GM06990 (cell line): ENCODE data around the gene HK2.

ENCODE experiments used
- DNase-seq: peaks from one replicate; pipeline ENCODE4 v3.0.0-alpha.2; 2011; ENCODE audit not compliant: insufficient read length; ENCODE audit errors: extremely low read depth
- H3K27me3 ChIP-seq: replicated peaks from 2 replicates; pipeline ENCODE4 v1.6.0; 2011; ENCODE audit warnings: low read length; ENCODE audit not compliant: control insufficient read depth, insufficient read depth
- H3K36me3 ChIP-seq: 2 replicates; pipeline ENCODE4 v1.5.1; 2011; ENCODE audit warnings: low read length; ENCODE audit not compliant: control insufficient read depth, insufficient read depth
- H3K4me3 ChIP-seq: replicated peaks from 2 replicates; pipeline ENCODE4 v1.5.1; 2011; ENCODE audit warnings: low read depth, mild to moderate bottlenecking, control low read depth, low read length
- TF ChIP-seq, protein P1 (sequence below): IDR thresholded peaks from 2 replicates; pipeline ENCODE4 v1.5.1; 2011; ENCODE audit warnings: low read length, control low read depth, mild to moderate bottlenecking, inconsistent platforms; ENCODE audit not compliant: insufficient read depth, poor library complexity, severe bottlenecking

Gene HK2

GRCh38 chr2:74841641-74842040 lies 7.7 kb downstream of the HK2 start:
- TF ChIP-seq, protein P1, sequence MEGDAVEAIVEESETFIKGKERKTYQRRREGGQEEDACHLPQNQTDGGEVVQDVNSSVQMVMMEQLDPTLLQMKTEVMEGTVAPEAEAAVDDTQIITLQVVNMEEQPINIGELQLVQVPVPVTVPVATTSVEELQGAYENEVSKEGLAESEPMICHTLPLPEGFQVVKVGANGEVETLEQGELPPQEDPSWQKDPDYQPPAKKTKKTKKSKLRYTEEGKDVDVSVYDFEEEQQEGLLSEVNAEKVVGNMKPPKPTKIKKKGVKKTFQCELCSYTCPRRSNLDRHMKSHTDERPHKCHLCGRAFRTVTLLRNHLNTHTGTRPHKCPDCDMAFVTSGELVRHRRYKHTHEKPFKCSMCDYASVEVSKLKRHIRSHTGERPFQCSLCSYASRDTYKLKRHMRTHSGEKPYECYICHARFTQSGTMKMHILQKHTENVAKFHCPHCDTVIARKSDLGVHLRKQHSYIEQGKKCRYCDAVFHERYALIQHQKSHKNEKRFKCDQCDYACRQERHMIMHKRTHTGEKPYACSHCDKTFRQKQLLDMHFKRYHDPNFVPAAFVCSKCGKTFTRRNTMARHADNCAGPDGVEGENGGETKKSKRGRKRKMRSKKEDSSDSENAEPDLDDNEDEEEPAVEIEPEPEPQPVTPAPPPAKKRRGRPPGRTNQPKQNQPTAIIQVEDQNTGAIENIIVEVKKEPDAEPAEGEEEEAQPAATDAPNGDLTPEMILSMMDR, result no peak
- no peak for DNase-seq
- Histone ChIP-seq H3K4me3 (no peak overlapping the region), H3K27me3 (no peaks in the 10 kb centered on the region), H3K36me3 (no peaks in the 10 kb centered on the region; the same call in 1 of the 2 replicates)

- no peak for DNase-seq
- TF ChIP-seq, protein P1, result no peak
- no peaks in the 10 kb centered on the region for H3K27me3 ChIP-seq
- no peaks in the 10 kb centered on the region; the same call in 1 of the 2 replicates for H3K36me3 ChIP-seq
- no peak overlapping the region for H3K4me3 ChIP-seq
These were observed 9.5 kb downstream of the HK2 start for GRCh38 chr2:74843433-74843832.

- TF ChIP-seq, protein P1, result no peak
- DNase-seq, result no peak
- Histone ChIP-seq H3K27me3 (no peaks in the 10 kb centered on the region), H3K36me3 (no peaks in the 10 kb centered on the region; the same call in 1 of the 2 replicates), H3K4me3 (no peak overlapping the region)
These were observed 10.0 kb downstream of the HK2 start for GRCh38 chr2:74843899-74844298.

- Histone ChIP-seq H3K4me3 (no peak overlapping the region), H3K36me3 (no peaks in the 10 kb centered on the region; the same call in 1 of the 2 replicates), H3K27me3 (no peaks in the 10 kb centered on the region)
- TF ChIP-seq, protein P1, result no peak
- DNase-seq, result no peak
These were observed 10.8 kb downstream of the HK2 start for GRCh38 chr2:74844752-74845151.

GRCh38 chr2:74845217-74845751 lies 11.4 kb downstream of the HK2 start:
- H3K4me3 ChIP-seq, result no peak overlapping the region
- no peaks in the 10 kb centered on the region for H3K27me3 ChIP-seq
- H3K36me3 ChIP-seq, result no peaks in the 10 kb centered on the region; the same call in 1 of the 2 replicates
- DNase-seq, result no peak
- TF ChIP-seq, protein P1, result no peak

DNA sequence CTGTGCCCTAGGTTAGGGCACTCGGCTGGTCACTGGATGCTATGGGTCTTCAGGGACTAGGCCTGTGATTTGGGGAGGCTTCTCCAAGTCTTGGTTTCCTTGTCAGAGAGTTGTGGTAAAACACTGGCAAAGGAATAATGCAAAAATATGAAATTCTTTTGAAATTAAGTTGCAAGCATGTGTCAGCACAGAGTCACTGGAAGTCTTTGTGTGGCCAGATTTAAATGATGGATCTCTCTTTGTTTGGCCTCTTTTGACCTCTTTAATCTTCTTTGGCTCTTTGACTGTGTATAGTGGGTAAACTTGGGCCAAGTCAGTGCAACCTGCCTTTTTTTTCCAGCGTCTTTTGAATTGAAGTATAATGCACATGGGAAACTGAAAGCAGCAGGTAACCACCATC lies 12.1 kb downstream of the HK2 start:
- Histone ChIP-seq H3K36me3 (no peaks in the 10 kb centered on the region; the same call in 1 of the 2 replicates), H3K4me3 (no peak overlapping the region), H3K27me3 (no peaks in the 10 kb centered on the region)
- TF ChIP-seq, protein P1, result no peak
- DNase-seq, result no peak
